Endothelial cell of umbilical vein (primary cell): ENCODE measurements around the gene ABCG5. TPM values are rescaled to one million over a fixed set of nuclear protein-coding genes. Genes with fewer than 3 reads are reported as not detected.

Experiments used
- BruUV-seq: library from RNA; stranded (reverse); fragments of 400-500 nt; replicated peaks from 2 replicates; lab custom pipeline; 2021; lab: Mats Ljungman, UMichigan
- CTCF ChIA-PET: fragments of 300-600, 350-600 bp; sonication (Branson Sonifier 250); formaldehyde crosslinking; loops from one replicate; lab custom pipeline; 2021; ENCODE audit warnings: antibody characterized with exemption, inconsistent platforms; lab: Charles Lee
- POLR2A ChIA-PET: fragments of 300-600, 350-600 bp; sonication (Branson Sonifier 250); formaldehyde crosslinking; loops from one replicate; lab custom pipeline; 2021; ENCODE audit warnings: antibody characterized with exemption, inconsistent platforms; lab: Charles Lee
- DNase-seq: peaks from one replicate; pipeline ENCODE4 v3.0.0-alpha.2; 2011; ENCODE audit warnings: low read depth, low spot score
- FAIRE-seq: peaks from 2 replicates; lab custom pipeline; 2011; peaks lifted over from hg19 to GRCh38; lab: Jason Lieb, UNC
- H2AFZ ChIP-seq: 2 replicates; pipeline ENCODE4 v1.6.0; 2012; ENCODE audit warnings: low read depth, low read length, control low read depth, inconsistent platforms
- H3K27ac ChIP-seq: 2 replicates; pipeline ENCODE4 v1.5.1; 2011; ENCODE audit warnings: low read depth, mild to moderate bottlenecking, control low read depth, low read length, moderate library complexity; ENCODE audit not compliant: insufficient read depth
- H3K27me3 ChIP-seq, 2 experiments: 2 replicates each; pipeline versions ENCODE4 v1.6.0 to v1.6.1; 2011; ENCODE audit warnings: low read length in 2 of 2, mixed read lengths in 1 of 2; ENCODE audit not compliant: control insufficient read depth in 2 of 2, insufficient read depth in 2 of 2
- H3K36me3 ChIP-seq, 2 experiments: 2 replicates in 1 of 2; 3 replicates in 1 of 2; pipeline ENCODE4 v1.5.1; 2011; ENCODE audit warnings: low read length in 2 of 2, mild to moderate bottlenecking in 1 of 2, moderate library complexity in 1 of 2; ENCODE audit not compliant: control insufficient read depth in 2 of 2, insufficient read depth in 2 of 2; ENCODE audit errors: extremely low read depth in 1 of 2
- H3K4me1 ChIP-seq: 3 replicates; pipeline ENCODE4 v1.5.1; 2011; ENCODE audit warnings: mild to moderate bottlenecking, low read length; ENCODE audit not compliant: control insufficient read depth, insufficient read depth; ENCODE audit errors: extremely low read depth
- H3K4me2 ChIP-seq: 2 replicates; pipeline ENCODE4 v1.6.1; 2011; ENCODE audit warnings: low read length, control low read depth, mixed read lengths; ENCODE audit not compliant: insufficient read depth
- H3K4me3 ChIP-seq, 3 experiments: fragments of 200-600 bp in 1 of 3; sonication (generic), shearing (Covaris generic) in 1 of 3; replicated peaks in 1 of 3; 2 replicates each; pipeline ENCODE4 v1.5.1; 2011 to 2016; ENCODE audit warnings: control low read depth in 3 of 3, low read length in 3 of 3, mild to moderate bottlenecking in 2 of 3, inconsistent platforms in 1 of 3, low read depth in 1 of 3, moderate library complexity in 1 of 3; ENCODE audit not compliant: insufficient read depth in 1 of 3
- H3K79me2 ChIP-seq: 2 replicates; pipeline ENCODE4 v1.6.0; 2012; ENCODE audit warnings: low read length, inconsistent platforms; ENCODE audit not compliant: control insufficient read depth, insufficient read depth
- H3K9ac ChIP-seq: replicated peaks from 2 replicates; pipeline ENCODE3; 2011; ENCODE audit warnings: low read length, control low read depth; ENCODE audit not compliant: insufficient read depth; ENCODE audit errors: extremely low read depth
- H3K9me1 ChIP-seq: replicated peaks from 3 replicates; pipeline ENCODE4 v1.6.0; 2011; ENCODE audit warnings: mild to moderate bottlenecking, low read length; ENCODE audit not compliant: control insufficient read depth, insufficient read depth; ENCODE audit errors: extremely low read depth
- H3K9me3 ChIP-seq: replicated peaks from 2 replicates; pipeline ENCODE4 v1.5.1; 2012; ENCODE audit warnings: low read length, inconsistent platforms; ENCODE audit not compliant: control insufficient read depth, insufficient read depth
- H4K20me1 ChIP-seq: replicated peaks from 2 replicates; pipeline ENCODE3; 2011; ENCODE audit warnings: mild to moderate bottlenecking, low read length; ENCODE audit not compliant: control insufficient read depth, insufficient read depth; ENCODE audit errors: extremely low read depth
- EZH2 ChIP-seq: IDR thresholded peaks from 2 replicates; pipeline ENCODE4 v1.6.1; 2012; ENCODE audit warnings: borderline replicate concordance, low read depth, mild to moderate bottlenecking, moderate library complexity, low read length, inconsistent platforms; ENCODE audit not compliant: severe bottlenecking
- FOS ChIP-seq: IDR thresholded peaks from 2 replicates; pipeline ENCODE4 v1.6.1; 2011; ENCODE audit warnings: mild to moderate bottlenecking, low read length, moderate library complexity, borderline replicate concordance; ENCODE audit not compliant: insufficient read depth
- GATA2 ChIP-seq: IDR thresholded peaks from 2 replicates; pipeline ENCODE4 v1.7.0; 2011; ENCODE audit warnings: low read depth, mild to moderate bottlenecking, moderate library complexity, mixed read lengths, low read length; ENCODE audit not compliant: insufficient read length, insufficient read depth
- JUN ChIP-seq: IDR thresholded peaks from 2 replicates; pipeline ENCODE4 v1.6.1; 2011; ENCODE audit warnings: borderline replicate concordance, low read depth; ENCODE audit not compliant: insufficient read length, insufficient read depth
- MYC ChIP-seq: IDR thresholded peaks from one replicate; pipeline ENCODE4 v1.6.1; 2011; ENCODE audit warnings: mild to moderate bottlenecking, low read depth, low read length
- POLR2A ChIP-seq: IDR thresholded peaks from 2 replicates; pipeline ENCODE4 v1.6.1; 2012; ENCODE audit warnings: low read depth, mild to moderate bottlenecking, control low read depth, low read length
- POLR2AphosphoS5 ChIP-seq: IDR thresholded peaks from 2 replicates; pipeline ENCODE4 v1.6.1; 2012; ENCODE audit warnings: low read depth, mild to moderate bottlenecking, control low read depth, low read length, moderate library complexity; ENCODE audit not compliant: insufficient read depth
- dilution Hi-C: fragments of 300-500 bp; cut with MboI; formaldehyde crosslinking; loops from one replicate; pipeline ENCODE4 v1.15.0; 2019; ENCODE audit warnings: low sequenced_read_pairs; ENCODE audit not compliant: extremely low pct_ligation_motif_present
- intact Hi-C: fragments of 100-400 bp; cut with micrococcal nuclease; formaldehyde crosslinking; loops from one replicate; pipeline ENCODE4 v1.10.0; 2022
- polyA plus RNA-seq, 4 experiments: library from polyadenylated mRNA; depleted of rRNA in 3 of 4; stranded (reverse) in 3 of 4; unstranded in 1 of 4; fragments of >200 nt; gene quantifications; 2 replicates each; pipeline versions ENCODE4 v1.2.1 to v1.2.3, GENCODE V29; 2011 to 2012; ENCODE audit warnings: missing spikeins in 1 of 4
- total RNA-seq: library from RNA; stranded (reverse); gene quantifications from 2 replicates; pipeline ENCODE4 v1.2.3, GENCODE V29; 2021
- TF ChIP-seq, protein P1 (sequence below), 2 donors: IDR thresholded peaks; 1 replicate in 1 of 2; 2 replicates in 1 of 2; pipeline ENCODE4 v1.5.1; 2011; ENCODE audit warnings: low read length in 2 of 2, mild to moderate bottlenecking in 2 of 2, moderate library complexity in 2 of 2, control low read depth in 1 of 2, inconsistent platforms in 1 of 2, low read depth in 1 of 2; ENCODE audit not compliant: insufficient read depth in 1 of 2; ENCODE audit errors: extremely low read depth in 1 of 2
- TF ChIP-seq, protein P2 (sequence below): IDR thresholded peaks from 2 replicates; pipeline ENCODE4 v1.6.1; 2011; ENCODE audit not compliant: insufficient read depth, insufficient read length

ABCG5 gene
- total and polyA plus RNA-seq, 2 donors (not counting 3 experiments of a cell fraction or from before 2014, with no cell fraction given), result not detected

DNA sequence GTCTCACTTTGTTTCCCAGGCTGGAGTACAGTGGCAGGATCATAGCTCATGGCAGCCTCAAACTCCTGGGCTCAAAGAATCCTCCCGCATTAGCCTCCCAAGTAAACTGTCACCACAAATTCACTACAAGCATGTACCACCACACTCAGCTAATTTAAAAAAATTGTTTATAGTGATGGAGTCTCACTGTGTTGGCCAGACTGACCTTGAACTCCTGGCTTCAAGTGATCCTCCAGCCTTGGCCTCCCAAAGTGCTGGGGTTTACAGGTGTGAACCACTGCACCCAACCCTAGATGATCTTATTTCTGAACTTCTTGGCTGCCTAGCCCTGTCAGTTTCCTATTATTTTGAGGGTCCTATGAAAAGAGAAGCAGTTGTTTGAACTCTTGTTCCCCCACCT is 50.0 kb downstream of the ABCG5 start:
- Histone ChIP-seq H3K9me1 (no peaks in the 10 kb centered on the region), H4K20me1 (no peaks in the 10 kb centered on the region), H3K4me1 (no peaks in the 10 kb centered on the region), H3K9ac (no peak overlapping the region), H3K4me3 (no peak overlapping the region), H3K36me3 (no peaks in the 10 kb centered on the region), H3K9me3 (no peaks in the 10 kb centered on the region), H2AFZ (no peak overlapping the region), H3K4me2 (no peak overlapping the region), H3K27me3 (no peaks in the 10 kb centered on the region), H3K27ac (no peak overlapping the region), H3K79me2 (no peaks in the 10 kb centered on the region)
- no peak for TF ChIP-seq JUN
- no peak for TF ChIP-seq EZH2
- TF ChIP-seq, protein P1, sequence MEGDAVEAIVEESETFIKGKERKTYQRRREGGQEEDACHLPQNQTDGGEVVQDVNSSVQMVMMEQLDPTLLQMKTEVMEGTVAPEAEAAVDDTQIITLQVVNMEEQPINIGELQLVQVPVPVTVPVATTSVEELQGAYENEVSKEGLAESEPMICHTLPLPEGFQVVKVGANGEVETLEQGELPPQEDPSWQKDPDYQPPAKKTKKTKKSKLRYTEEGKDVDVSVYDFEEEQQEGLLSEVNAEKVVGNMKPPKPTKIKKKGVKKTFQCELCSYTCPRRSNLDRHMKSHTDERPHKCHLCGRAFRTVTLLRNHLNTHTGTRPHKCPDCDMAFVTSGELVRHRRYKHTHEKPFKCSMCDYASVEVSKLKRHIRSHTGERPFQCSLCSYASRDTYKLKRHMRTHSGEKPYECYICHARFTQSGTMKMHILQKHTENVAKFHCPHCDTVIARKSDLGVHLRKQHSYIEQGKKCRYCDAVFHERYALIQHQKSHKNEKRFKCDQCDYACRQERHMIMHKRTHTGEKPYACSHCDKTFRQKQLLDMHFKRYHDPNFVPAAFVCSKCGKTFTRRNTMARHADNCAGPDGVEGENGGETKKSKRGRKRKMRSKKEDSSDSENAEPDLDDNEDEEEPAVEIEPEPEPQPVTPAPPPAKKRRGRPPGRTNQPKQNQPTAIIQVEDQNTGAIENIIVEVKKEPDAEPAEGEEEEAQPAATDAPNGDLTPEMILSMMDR (IDR thresholded peaks at IDR 0.05; ENCODE audit: extremely low read depth in 1 of 2, insufficient read depth in 1 of 2, low read depth in 1 of 2, low read length in 2 of 2), result no peak
- TF ChIP-seq, protein P2, sequence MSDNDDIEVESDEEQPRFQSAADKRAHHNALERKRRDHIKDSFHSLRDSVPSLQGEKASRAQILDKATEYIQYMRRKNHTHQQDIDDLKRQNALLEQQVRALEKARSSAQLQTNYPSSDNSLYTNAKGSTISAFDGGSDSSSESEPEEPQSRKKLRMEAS, result no peak
- TF ChIP-seq FOS, result no peak
- TF ChIP-seq POLR2A, result no peak
- TF ChIP-seq MYC, result no peak
- no peak for TF ChIP-seq POLR2AphosphoS5
- TF ChIP-seq GATA2, result no peak
- ChIA-PET CTCF (interaction anchor here (0.9 to 1.6 kb wide), 4 partner anchors 9 to 89 kb away, joined by 3 to 4 read pairs (median 3); partner anchors contain the start of gene DYNC2LI1), POLR2A (no interaction called here)
- no TSS peak for BruUV-seq
- no peak for FAIRE-seq
- intact Hi-C loops, result no loop called here
- no peak for DNase-seq
- dilution Hi-C loops, result no loop called here
